HG03354 (cell line): ENCODE measurements around the gene ASIC3.

Experiments used
- ATAC-seq: cut with Tn5 transposase; IDR thresholded peaks from one replicate; pipeline ENCODE4 v1.9.1; 2021; ENCODE audit warnings: mild to moderate bottlenecking; ENCODE audit not compliant: unreplicated experiment, poor library complexity, severe bottlenecking

Gene ASIC3

DNA sequence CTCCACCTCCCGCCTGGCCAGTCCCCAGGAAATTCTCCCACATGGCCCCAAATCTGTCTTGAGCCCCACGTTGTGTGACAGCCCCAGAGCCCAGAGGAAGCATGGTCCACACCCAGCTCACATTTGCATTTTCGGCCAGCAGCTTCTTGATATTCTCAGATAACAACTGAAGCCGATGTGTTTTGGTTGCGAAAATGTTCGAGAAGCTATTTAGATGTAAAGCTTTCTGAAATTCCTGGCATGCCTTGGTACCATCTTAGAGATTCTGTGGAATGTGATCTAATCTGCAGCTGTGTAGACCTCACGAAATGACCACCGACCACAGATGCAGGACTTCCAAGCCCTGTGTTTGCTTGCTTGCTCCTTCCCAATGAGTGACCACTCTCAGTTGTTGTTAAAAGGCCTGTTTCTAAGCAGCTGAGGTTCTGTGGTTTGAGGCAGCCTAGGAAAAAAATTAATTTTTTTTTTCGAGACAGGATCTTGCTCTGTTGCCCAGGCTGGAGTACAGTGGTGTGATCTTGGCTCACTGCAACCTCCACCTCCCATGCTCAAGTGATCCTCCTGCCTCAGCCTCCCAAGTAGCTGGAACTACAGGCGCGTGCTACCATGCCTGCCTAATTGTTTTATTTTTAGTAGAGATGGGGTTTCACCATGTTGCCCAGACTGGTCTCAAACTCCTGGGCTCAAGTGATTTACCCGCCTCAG is 19.9 kb downstream of the ASIC3 start:
- no peak for ATAC-seq

DNA sequence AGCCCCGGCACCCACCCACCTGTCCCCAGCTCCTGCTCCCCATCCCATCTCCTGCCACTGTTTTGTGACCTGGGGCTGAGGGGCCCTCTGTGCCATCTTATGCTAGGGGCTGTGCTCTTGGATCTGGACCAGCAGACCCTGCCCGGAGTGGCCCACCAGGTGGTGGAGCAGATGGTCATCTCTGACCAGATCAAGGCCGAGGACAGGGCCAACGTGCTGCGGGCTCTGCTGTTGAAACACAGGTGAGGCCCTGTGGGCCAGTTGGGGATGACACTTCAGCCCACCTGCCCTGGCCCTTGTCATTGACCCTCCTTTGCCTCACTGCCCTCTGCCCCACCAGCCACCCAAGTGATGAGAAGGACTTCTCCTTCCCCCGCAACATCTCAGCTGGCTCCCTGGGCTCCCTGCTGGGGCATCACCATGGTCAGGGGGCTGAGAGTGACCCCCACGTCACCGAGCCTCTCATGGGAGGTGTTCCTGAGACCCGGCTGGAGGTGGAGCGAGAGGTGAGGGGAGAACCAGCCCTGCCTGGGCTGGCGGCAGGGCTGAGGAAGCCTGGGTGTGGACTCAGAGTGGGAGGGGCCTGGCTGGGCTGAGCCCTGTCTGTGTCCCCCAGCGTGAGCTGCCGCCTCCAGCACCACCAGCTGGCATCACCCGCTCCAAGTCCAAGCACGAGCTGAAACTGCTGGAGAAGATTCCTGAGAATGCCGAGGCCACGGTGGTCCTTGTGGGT is 21.7 kb downstream of the ASIC3 start:
- ATAC-seq: no peak

DNA sequence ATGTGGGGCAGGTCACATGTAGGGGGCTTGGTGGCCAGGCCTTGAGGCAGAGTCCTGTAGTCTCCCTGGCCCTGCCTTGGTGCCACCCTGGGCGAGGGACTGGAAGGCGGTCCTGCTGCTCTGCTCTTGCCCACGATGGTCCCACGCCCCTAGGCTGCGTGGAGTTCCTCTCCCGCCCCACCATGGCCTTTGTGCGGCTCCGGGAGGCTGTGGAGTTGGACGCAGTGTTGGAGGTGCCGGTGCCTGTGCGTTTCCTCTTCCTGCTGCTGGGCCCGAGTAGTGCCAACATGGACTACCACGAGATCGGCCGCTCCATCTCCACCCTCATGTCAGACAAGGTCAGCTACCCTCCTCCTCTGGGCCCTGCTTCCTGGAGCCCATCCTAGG is 22.2 kb downstream of the ASIC3 start:
- ATAC-seq: no peak

- ATAC-seq: no peak
Measured at GRCh38 chr7:151071032-151071866, 22.9 kb downstream of the ASIC3 start.

- ATAC-seq: no peak
Measured at GRCh38 chr7:151073990-151074389, 25.7 kb downstream of the ASIC3 start.

DNA sequence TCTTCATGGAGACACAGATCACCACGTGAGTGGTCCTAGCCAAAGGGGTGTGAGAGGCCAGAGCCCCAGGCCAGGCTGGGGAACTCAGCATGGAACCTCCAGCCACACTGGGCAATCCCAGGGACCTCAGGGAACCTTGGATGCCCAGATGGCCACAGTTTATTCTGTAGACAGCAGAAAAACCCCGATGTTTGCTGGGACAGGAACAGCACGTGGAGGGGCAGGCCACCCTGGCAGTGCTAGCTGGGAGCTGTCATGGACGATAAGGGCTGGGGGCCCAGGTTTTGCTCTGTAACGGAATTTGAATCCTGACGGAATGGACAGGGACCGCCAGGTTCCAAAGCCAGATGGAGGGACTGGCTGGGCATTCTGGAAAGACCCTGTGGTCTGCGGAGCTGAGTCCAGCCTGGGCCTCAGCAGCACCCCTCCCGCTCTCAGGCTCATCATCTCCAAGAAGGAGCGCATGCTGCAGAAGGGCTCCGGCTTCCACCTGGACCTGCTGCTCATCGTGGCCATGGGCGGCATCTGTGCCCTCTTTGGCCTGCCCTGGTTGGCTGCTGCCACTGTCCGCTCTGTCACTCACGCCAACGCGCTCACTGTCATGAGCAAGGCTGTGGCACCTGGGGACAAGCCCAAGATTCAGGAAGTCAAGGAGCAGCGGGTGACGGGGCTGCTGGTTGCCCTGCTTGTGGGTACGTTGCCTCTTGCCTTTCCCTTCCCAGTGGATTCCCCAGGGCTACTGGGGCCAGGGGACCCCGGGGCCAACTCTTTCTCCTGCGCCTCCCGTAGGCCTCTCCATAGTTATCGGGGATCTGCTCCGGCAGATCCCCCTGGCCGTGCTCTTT is 26.7 kb downstream of the ASIC3 start:
- ATAC-seq: no peak

GRCh38 chr7:151075662-151075971 is 27.3 kb downstream of the ASIC3 start:
- ATAC-seq: no peak

DNA sequence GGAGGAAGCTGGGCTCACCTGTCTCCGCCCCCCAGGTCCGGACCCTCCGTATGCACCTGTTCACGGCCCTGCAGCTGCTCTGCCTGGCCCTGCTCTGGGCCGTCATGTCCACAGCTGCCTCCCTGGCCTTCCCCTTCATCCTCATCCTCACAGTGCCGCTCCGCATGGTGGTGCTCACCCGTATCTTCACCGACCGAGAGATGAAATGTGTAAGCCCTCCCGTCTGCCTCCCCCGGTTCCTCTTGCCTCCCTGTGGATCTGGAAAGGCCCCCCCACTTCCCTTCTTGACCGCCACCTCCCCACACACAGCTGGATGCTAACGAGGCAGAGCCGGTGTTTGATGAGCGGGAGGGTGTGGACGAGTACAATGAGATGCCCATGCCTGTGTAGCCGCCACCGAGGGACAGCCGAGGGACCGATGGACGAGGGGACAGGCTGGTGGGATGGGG is 27.7 kb downstream of the ASIC3 start:
- ATAC-seq: no peak

DNA sequence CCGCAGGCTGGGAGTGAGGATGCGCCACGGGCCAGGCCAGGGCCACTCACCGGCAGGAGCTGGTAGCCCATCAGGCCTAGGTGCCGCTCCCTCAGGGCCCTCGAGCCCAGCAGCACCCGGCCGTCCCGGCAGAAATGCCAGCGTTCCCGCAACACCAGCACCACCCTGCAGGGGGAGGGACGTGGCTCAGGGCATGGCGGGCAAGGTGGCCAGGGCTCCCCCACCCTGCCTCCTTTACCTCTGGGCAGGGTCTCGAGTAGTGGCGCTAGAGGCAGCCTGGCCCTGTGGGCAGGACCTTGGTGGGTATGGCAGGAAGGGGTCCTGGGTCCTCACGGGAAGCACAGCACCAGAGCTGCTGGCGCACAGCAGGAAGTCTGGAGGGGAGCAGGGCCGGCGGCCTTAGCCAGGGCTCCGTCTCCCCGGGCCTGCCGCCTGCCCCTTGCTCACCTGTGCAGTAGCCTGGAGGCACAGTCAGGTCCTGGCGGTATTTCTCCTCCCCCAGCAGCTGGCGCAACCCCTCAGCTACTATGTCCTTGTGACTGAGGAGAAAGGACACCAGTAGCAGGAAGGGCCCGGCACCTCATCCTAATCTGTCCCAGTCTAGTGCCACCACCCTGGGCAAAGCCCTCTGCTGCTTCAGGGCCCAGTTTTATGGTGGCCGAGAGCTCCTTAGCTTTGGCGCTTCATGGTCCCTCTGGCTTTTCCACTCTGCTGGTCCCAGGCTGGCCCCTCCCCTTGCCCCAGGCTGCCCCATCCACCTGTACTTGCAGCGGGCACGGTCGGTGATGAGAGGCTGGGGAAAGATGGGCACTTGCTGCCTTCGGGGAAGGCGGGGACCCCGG is 28.8 kb downstream of the ASIC3 start:
- no peak for ATAC-seq

- ATAC-seq: no peak
Measured at GRCh38 chr7:151077705-151078232, 29.4 kb downstream of the ASIC3 start.

DNA sequence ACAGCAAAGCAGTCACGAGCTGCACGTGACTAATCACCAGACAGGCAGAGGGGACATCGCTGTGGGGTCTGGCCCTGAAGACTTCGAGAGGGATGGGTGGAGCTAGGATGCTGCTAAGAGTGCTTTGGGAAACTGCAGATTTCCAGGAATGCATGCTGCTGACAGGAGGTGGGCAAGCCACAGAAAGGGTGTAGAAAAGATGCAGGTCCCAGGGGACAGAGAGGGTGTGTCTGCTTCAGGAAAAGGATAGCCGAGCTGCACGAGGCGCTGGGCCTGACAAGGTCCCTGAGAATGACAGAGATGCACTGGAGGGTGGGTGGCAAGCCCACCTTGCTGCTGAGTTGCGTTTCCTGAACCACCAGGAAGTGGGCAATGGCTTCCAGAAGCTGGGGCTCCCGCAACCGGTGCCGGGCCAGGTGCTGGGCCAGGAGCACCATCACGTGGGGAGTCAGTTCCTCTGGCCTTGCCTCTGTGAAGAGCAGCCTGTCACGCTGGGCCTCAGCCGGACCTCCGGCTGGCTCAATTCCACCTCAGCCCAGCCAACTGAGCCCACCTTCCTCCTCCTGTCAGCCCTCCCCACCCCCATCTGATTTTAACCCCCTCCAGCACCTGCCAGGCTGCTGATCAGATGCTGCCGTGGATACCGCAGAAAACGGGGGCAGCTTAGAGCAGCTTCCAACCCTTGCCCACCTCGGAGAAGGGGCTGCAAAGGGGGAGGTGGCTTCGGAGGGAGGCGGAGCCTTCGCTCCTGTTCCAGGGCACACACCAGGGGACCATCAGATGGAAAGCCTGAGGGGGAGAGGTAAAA is 30.1 kb downstream of the ASIC3 start:
- no peak for ATAC-seq

GRCh38 chr7:151079199-151079910 is 31.0 kb downstream of the ASIC3 start:
- no peak for ATAC-seq

GRCh38 chr7:151080067-151080521 is 31.8 kb downstream of the ASIC3 start:
- peak; percentile 3 for ATAC-seq

DNA sequence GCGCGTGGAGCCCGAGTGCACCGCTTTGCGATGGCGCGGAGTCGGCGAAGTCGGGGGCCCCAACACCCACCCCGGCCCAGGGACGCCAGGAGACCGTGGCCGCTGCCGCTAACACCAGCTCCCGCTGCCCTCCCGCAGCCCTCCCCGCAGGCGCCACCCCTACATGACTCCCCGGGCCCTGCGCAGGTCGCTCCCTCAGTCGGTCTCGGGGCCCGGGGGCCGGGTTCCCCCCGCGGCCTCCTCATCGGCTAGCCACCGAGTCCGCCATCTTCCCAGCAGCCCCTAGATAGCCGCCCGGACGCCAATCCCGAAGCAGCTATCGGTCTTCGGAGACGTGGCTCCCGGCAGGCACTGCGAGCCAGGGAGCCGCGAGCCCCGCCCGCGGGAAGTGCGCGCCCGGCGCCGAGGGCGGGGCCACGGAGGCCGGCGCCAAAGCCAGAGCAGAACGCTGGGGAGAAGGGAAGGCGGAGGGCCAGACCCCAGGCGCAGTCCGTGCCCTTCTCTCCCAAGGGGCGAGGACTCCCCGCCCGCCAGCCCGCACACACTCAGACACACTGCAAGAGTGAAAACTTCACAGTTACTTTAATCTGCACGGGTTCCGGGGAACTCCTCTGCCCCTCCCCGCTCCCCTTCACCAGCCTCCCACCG is 32.3 kb downstream of the ASIC3 start, which contains the start of gene FASTK:
Gene FASTK (minus strand): TSS at position 288 of the 648 bp plus-strand sequence. CDS start 43 bp downstream, at position 245.
- peak; percentile 82 for ATAC-seq

- no peak for ATAC-seq
Measured at GRCh38 chr7:151081170-151082101, 33.1 kb downstream of the ASIC3 start.
